Fibroblast of upper back skin (primary cell): Measurements from ENCODE around the gene ELFN2.
"Not testable (repeated sequence)": the region's sequence is repeated elsewhere in the genome, so short reads cannot be mapped to it uniquely, and the experiment has no call there.

Experiments used
- DNase-seq: peaks from one replicate; pipeline ENCODE4 v3.0.0-alpha.2; 2013

Gene ELFN2, protein sequence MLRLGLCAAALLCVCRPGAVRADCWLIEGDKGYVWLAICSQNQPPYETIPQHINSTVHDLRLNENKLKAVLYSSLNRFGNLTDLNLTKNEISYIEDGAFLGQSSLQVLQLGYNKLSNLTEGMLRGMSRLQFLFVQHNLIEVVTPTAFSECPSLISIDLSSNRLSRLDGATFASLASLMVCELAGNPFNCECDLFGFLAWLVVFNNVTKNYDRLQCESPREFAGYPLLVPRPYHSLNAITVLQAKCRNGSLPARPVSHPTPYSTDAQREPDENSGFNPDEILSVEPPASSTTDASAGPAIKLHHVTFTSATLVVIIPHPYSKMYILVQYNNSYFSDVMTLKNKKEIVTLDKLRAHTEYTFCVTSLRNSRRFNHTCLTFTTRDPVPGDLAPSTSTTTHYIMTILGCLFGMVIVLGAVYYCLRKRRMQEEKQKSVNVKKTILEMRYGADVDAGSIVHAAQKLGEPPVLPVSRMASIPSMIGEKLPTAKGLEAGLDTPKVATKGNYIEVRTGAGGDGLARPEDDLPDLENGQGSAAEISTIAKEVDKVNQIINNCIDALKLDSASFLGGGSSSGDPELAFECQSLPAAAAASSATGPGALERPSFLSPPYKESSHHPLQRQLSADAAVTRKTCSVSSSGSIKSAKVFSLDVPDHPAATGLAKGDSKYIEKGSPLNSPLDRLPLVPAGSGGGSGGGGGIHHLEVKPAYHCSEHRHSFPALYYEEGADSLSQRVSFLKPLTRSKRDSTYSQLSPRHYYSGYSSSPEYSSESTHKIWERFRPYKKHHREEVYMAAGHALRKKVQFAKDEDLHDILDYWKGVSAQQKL

DNA sequence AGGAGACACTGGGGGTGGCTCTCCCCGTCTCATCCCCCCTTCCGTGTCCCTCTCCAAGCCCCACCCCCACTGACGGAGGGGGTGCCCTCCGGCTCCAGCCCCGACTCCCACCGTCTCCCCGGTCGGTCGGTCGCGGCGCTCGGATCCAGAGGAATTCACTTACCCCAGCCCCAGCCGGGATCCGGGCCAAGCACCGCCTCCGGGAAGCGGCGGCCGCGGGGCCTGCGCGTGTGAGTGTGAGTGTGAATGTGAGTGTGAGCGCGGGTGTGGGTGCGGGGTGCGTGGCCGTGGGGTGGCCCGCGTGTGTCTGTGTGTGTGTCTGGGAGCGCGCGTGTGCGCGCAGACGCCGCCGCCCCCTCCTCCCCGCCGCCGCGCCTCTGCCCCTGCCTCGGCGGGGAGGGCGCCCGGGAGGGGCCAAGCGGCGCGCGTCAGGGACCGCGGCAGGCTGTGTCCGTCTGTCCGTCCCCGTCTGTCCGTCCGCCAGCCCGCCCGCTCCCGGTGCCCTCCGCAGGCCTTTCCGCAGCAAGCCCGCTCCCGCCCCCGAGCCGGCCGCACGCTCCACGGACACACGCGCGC lies at the start of gene ELFN2:
TSS of gene ELFN2 (minus strand) at position 345 of the 576 bp plus-strand sequence. CDS start 51,945 bp downstream, outside the sequence.
- DNase-seq = peak; percentile 35

DNA sequence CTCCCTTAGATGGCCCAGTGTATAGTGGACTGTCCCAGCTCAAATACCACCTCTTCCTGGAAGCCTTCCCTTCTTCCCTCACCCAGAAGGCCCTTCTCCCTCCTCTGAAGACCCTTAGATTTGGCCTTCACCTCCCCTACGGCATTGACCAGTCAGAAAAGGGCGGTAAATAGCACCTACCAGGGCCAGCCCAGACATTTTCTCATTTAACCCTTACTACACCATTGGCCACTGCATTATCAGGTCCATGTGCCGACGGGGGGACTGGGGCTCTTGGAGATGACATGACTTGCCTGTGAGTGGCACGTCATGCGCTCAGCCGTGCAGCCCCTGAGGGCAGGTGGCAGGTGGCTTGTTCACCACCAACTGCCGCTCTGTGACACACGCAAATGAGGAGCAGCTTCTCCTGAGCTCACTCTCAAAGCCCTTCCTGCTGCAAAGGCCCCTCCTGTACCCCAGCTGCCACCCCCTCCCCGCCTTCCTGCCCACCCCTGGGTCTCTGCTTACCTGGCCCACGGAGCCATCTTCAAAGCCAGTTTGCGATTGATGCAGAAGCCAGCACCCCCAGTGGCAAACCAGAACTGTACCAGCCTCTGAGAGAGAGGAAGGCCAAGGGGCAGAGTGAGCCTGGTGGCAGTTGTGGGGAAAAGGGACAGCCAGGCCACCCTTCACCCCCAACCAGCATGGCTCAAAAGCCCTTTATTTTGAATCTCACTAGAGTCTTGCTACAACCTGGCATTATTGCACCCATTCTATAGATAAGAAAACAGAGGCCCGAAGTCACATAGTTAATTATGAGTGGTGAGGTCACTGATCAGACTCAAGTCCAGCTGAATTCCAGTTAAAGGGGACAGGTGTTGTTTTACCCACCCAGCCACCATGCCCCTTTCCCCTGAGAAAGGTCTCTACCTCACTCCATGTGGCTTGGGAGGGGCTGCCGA lies 49.4 kb upstream of the ELFN2 start:
- DNase-seq = no peak

DNA sequence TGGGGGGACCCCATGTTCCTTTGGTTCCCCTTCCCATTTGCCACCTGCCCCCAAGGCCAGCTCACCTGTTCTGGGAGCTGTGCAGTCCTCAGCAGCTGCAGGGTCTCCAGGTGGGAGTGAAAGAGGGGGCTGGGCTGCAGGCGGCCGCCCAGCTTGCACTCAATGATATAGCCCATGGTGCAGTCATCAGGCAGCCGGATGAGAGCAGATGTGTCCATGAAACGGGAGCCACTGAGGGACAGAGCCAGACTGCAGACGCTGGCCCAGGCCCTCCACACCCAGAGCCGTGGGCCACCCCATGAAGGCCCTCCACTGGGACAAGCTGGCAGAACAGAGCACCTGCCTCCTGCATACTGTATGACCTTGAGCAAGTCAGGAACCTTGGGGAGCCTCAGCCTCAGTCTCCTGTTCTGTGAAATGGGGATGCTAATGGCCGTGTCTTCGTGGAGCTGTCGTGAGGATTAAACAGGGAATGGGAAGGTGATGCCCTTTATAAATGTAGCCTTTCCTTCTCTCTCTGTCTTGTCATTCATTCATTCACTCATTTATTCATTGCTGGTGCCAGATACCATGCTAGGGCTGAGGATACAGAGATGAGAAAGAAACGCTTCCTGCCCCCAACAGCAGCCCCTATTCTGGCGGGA lies 47.3 kb upstream of the ELFN2 start:
- DNase-seq = no peak

DNA sequence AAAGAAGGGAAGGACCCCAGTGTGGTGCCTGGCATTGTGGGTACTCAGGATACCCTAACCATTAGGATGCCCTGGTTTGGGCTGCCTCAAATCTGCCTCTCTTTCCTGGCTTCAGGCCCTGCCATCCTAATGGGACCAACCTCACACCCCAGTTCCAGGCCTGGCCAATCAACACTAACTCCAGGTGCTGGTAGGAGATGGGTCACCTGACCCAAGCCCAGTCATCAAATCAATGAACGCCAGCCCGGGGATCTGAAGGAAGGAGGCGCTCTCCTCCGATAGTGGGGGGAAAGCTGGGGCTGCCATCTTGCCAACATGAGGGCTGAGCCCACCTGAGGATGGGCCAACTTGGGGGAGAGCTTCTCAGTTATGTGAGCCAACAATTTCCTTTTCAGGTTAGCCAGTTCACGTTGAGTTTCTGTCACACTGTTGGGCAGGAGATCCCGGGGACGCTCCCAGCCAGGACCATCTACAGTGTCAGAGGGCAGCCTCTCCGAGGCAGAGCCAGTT lies 46.2 kb upstream of the ELFN2 start:
- DNase-seq = no peak

DNA sequence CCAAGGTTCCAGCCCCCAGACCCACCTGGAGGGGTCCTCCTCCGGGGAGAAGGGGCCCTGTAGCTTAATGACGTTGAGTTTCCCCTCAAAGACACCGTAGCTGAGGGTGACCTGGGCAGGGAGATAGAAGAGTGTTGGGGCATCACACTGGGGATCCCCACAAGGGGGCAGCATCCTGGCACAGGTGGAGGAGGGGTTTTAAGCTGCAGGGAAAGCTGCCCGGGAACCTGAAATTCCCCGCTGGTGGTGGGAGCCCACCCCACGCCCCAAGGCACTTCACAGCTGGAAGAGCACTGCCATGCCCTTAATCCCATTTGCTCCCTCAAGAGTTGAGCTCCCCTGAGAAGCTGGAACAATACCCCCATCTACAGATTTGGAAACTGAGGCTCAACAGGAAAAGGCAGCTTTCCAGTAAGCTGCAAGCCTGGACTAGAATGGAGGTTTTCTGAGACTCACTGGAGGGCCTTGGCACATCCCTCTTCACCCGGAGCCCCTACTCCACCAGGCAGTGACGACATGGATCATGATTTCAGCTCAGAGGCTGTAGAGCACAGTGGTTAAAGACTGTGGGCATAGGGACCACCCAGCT lies 45.2 kb upstream of the ELFN2 start:
- DNase-seq = no peak

DNA sequence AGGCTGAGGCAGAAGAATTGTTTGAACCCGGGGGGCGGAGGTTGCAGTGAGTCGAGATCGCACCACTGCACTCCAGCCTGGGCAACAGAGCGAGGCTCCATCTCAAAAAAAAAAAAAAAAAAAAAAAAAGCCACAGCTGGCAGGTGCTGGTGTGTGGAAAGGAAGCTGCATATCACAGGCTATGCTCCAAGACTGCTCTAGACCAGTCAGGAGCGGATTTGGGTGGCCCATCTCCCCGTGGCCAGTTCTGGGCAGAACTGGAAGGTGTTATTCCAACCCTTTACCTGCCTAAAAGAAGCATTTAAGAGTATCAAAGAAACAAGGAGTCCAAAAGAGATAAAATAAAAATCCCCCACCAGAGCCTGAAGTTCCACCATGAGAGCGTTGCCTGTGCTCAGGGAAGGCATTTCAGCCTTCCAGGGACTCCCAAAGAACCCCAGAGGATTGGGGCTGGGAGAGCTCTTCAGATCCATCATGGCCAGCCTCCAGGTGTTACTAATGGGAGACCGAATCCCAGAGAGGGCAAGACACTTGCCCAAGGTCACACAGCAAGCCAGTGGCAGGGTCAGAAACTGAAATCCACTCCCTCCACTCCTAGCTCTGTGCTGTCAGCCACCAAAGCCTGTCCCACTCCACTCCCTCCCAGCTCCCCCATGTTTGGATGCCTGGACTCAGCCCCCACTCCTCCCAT lies 44.6 kb upstream of the ELFN2 start:
- no peak for DNase-seq

DNA sequence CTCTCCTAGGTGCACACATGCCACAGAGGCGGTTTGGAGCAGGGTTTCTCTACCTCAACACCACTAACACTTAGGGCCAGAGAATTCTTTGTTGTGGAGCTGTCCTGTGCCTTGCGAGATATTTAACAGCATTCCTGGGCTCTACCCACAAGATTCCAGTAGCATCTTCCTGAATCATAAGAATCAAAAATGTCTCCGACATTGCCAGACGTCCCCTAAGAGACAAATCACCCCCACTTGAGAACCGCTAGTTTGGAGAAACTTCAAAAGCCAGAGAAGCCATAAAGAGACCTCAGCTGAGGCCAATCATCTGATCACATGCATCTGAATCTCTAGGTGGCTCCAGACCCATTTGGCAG lies 42.8 kb upstream of the ELFN2 start:
- DNase-seq = peak; percentile 68

DNA sequence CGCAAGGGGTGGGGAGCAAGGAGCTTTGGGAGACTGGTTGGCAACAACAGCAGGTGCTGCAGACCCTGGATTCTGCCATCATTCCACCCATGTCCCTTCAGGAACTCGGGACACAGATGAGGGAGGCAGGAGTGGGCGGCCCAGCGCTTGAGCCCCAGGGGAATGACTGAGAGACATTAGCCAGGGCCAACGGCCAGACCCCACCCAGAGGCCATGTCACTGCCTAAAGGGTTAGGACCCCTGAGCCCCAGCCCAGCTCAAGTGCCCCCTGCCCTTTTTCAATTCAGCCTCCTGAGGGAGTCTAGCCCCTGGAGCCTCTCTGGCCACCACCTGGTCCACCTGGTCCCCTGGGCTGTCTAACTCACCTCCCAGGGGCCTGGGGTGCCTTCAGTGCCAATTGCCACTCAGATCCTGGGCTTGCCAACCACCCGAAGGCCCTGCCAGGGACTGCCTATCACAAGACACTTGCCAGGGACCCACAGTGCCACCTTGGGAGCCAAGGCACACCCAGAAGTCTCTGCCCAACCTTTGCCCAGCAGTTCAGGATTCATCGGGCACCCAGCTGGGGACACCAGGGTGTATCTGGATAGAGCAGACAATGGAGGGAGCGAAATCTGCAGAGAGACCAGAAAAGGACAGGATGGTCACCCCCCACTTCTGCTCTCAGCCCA lies 42.3 kb upstream of the ELFN2 start:
- no peak for DNase-seq

DNA sequence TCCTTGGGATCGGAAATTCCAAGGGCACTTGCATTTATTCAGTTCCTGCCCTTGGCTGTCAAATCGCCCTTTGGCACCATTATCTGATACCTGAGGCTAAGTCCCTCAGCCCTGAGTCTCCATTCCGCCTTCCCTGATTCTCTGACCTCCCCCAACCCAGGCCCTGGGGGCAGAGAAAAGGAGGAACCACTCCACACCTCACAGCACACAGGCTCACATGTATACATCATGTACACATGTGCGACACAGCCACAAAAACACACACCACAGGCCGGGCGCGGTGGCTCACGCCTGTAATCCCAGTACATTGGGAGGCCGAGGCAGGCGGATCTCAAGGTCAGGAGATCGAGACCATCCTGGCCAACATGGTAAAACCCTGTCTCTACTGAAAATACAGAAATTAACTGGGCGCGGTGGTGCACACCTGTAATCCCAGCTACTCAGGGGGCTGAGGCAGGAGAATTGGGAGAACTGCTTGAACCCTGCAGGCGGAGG lies 41.0 kb upstream of the ELFN2 start:
- not testable (repeated sequence) for DNase-seq

DNA sequence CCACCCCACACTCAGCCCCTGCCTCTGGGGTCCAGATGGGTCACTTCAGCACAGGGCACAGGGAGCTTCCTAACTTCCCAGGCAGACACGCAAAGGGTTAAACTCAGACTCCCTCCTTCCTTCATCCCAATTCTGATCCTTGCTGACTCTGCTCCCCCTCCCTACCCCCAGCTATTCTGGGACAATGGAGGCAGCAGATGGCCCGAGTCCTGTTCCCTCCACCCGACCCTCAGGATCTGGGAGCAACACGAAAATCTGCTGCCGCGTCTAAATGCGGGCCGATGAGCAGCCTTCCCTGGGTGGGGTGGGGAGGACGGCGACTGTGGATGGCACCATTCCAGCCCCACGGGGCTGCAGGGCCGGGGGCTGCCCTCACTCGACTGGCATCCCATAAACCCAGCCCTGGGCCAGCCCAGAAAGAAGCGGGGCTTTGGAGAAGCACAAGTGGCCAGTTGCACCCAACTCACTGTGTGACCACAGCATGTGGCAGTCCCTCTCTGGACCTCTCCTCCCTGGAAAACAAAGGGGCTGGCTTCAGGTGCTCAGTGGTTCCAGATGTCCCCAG lies 40.2 kb upstream of the ELFN2 start:
- DNase-seq = no peak

DNA sequence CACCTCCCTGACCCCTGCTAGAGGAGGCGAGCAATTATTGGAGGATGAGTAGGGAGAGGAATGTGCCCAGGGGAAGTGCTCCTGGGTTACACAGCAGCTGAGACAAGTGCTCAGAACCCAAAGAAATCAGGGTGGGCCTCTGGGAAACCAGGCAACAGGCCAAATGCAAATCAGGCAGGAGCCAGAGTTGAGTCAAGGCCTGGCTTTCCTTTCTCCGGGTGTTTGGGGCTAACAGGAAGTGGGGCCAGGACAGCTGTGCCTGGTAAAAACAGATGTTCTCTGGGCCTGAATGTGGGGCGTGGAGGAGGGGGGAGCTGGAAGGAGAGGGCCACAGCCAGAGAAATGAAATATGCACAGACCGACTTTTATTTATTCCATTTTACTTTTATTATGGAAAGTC lies 36.9 kb upstream of the ELFN2 start:
- no peak for DNase-seq

DNA sequence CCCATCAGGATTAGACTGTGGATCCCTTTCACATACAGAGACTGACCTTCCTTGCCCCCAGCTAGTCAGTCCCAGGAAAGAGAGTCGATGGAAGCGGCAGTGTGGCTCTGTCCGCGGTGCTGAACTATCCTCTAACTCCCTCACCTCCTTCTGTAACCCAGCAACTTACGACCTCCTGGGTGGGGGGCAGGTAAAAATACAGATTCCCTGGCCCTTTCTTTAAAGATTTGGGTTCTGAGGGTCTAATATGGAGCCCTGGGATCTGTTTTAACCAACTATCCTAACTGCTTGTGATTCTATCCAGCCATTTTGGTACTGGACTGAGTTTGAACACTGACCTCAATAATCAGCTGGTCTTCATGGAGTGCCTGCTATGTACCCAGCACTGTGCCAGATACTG lies 35.7 kb upstream of the ELFN2 start:
- DNase-seq = peak; percentile 33

DNA sequence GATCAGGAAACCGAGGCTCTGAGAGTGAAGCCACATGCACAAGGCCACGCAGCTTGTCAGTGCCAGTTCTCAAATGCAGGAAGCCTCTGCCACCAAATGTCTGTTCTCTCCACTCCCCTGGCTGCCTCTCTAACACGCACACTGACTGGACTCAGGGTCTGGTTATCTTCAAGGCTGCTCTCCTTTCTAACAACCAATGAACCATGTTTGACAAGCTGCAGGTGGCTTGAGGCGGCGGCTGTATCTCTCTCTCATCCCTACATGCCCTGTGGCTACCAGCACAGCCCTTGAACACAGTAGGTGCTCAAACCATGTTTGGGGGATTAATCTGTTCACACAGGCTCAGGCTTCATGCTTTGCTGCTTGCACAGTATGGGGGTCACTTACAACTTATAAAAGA lies 35.2 kb upstream of the ELFN2 start:
- DNase-seq = no peak

DNA sequence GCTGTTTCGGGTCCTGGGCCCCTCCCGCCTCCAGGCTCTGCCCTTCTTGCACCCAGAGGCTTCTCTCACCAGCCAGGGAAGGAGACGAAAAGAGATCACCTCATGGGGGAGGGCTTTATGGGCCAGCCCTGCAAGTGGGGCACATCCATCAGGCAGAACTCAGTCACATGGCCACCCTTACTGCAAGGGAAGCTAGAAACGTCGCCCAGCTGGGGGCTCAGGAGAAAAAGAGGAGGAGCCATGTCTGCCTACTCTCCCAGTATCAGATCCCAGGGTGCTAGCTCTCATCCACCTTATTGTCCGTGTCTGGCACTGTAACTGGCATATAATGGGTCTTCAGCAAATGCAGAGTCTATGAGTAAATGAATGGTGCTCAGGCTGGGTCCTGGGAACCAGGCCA lies 34.7 kb upstream of the ELFN2 start:
- DNase-seq = no peak

DNA sequence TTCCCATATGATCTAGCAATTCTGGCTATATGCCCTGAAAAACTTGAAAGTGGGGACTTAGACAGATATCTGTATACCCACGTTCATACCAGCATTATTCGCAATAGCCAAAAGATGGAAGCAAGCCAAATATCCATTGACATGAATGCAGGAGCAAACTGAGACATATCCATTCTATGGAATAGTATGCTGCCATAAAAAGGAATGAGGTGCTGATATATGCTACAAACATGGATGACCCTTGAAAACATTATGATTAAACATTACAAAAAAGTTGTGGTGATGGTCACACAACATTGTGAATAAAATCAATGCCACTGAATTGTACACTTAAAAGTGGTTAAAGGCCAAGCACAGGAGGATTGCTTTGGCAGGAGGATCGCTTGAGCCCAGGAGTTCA lies 33.4 kb upstream of the ELFN2 start:
- DNase-seq = no peak

DNA sequence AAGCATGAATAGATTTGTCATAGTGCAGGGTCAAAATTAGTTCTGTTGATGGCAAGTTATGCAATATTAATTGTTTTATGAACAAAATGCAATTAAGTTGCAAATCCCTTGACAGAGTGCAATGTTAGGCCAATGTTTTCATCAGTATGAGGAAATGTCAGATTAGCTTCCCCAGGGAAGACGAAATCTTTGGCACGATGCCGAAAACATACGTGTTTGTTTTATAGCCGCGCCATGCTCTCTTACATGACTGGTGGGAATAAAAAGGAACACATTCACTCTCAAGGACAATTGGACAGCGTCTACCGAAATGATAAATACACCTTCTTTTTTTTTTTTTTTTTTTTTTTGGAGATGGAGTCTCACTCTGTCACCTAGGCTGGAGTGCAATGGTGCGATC lies 31.9 kb upstream of the ELFN2 start:
- DNase-seq = no peak

DNA sequence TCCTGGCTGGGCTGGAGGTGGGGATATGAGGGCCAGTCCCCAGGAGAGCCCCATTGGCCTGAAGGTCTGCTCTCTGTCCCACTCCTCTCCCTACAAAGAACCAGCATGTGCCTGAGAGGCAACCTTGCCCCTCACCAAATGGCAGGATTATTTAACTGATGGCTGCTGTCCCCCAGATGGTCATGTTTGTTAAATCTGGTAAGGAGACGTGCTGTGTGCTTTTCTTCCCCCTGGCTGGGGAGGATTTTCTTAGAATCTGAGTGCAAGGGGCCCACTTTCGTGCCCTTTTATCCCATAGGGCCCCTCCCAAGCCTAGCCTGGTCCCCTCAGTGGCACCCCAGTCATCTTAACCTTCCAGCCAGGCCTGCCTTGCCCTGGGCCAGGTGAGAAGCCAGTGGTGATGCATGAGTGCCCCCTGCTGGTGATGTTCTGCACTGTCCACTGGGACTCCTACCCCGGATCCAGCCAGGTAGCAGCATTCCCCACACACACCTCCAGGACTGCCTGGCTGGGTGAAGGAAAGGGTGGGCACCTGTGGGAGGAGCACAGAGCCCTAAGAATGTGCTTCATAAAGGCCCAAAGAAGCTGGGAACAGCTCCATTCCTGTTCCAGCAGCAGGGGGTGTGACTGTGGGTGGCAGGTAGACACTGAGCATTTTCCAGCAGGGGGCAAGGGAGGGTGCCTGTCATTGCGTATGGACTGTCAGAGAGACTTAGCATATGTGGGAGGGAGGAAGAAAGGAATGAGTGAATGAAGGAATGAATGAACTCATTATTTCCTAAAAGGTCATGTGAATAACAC lies 30.0 kb upstream of the ELFN2 start:
- peak; percentile 44 for DNase-seq

DNA sequence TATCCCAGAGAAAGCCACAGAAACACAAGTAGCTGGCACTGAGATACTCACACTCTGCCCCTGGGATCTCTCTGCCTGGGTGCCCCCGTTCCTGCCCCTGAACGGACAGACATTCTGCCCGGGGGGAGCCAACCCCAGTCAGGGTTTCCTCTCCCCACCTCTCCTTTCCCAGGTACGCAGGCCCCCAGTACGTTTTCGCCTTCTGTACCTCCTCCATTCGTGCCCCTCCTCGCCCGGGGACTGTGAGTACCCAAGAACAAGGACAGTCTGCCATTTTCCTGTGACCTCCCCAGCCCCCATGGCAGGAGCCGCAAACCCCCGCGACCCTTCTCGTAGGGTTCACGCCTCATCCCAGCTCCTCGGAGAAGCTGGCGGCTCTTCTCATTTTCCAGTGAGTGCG lies 29.1 kb upstream of the ELFN2 start:
- no peak for DNase-seq

DNA sequence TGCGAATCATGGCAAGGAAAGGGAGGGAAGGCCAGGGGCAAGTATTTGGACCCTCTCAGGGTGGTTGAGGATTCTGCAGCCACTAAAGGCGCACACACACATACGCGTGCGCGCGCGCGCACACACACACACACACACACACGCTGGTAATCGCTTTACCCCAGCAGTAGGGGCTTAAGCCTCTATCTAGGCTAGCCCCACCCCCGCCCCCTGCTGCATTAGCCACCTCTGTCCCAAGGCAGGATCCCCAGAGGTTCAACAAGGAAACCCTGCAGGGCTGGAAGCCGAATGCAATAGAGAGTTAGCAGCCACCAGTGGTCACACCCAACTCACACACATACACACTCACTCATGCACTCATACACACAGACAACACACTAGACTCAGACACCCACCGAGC lies 28.6 kb upstream of the ELFN2 start:
- DNase-seq = no peak
